ENCODE measurements around the gene NFIB. TPM values are rescaled to one million over a fixed set of nuclear protein-coding genes. Genes with fewer than 3 reads are reported as not detected.

NFIB gene
- total and polyA plus RNA-seq, 8 donors: 8.9 to 65.0 (median 45.7) TPM

DNA sequence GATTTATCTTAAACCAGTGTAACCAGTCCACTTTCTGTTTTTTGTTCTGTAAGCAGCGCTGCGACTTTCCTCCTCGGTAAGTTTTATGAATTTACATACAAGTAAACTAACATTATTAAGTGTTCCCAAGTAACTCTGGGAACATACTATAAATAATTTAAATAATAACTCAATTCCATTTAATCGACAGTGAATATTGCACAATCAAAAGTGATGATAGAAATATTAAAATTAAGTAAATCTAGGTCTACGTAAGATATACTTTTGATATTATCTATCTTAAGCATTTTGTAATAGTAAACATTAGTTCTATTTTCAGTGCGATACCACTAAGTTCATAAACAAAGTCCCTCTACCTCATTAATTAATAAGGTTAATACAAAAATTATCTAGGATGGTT, 7.8 kb downstream of the NFIB start:
- ATAC-seq (no peak), FAIRE-seq (peak; percentile 71), DNase-seq (no peak)
- intact Hi-C loops (cut with DNase I): no loop called here
- peak overlapping the region in 2 of 4 donors; percentile 1 to 98 for H3K27ac ChIP-seq
- TF ChIP-seq, protein P1, sequence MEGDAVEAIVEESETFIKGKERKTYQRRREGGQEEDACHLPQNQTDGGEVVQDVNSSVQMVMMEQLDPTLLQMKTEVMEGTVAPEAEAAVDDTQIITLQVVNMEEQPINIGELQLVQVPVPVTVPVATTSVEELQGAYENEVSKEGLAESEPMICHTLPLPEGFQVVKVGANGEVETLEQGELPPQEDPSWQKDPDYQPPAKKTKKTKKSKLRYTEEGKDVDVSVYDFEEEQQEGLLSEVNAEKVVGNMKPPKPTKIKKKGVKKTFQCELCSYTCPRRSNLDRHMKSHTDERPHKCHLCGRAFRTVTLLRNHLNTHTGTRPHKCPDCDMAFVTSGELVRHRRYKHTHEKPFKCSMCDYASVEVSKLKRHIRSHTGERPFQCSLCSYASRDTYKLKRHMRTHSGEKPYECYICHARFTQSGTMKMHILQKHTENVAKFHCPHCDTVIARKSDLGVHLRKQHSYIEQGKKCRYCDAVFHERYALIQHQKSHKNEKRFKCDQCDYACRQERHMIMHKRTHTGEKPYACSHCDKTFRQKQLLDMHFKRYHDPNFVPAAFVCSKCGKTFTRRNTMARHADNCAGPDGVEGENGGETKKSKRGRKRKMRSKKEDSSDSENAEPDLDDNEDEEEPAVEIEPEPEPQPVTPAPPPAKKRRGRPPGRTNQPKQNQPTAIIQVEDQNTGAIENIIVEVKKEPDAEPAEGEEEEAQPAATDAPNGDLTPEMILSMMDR (IDR thresholded peaks at IDR 0.05): no peak
- H3K27me3 ChIP-seq: no peaks in the 10 kb centered on the region
- H3K4me1 ChIP-seq: peaks cover 24 to 42% (median 42%) of the 10 kb centered on the region in 3 donors
- H3K9me3 ChIP-seq: no peaks in the 10 kb centered on the region
- no peaks in the 10 kb centered on the region for H3K36me3 ChIP-seq
- no peak overlapping the region for H3K4me3 ChIP-seq
- WGBS, 2 donors: 37 to 39% methylated on average over 6 of the region's 6 CpGs

DNA sequence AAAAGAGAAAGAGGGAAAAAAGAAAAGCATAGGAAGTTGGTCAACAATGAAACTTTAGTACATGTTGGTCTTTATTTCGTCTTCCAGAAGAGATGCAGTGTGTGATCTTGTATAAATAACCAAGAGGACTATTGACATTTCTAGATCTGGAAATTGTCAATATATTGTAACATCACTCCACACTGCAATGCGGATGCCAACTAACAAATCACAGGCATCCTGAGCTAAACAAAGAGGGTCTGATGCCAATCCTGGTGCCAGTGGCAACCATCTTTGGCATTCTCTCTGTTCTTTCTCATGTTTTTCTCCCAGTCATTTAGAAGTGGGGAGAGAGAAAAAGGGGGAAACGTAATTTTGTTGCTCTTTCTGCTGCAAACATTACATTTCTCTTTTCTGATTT, 9.7 kb downstream of the NFIB start:
- no peak for FAIRE-seq
- no peak for ATAC-seq
- DNase-seq: no peak
- H3K27me3 ChIP-seq: no peaks in the 10 kb centered on the region
- no peak overlapping the region for H3K4me3 ChIP-seq
- H3K4me1 ChIP-seq: peaks cover 36 to 60% (median 42%) of the 10 kb centered on the region in 3 donors
- H3K36me3 ChIP-seq: no peaks in the 10 kb centered on the region
- intact Hi-C loops (cut with DNase I): no loop called here
- TF ChIP-seq, protein P1 (IDR thresholded peaks at IDR 0.05): no peak
- no peak overlapping the region for H3K27ac ChIP-seq
- WGBS, 2 donors: 83% methylated on average over 3 of the region's 3 CpGs
- no peaks in the 10 kb centered on the region for H3K9me3 ChIP-seq

DNA sequence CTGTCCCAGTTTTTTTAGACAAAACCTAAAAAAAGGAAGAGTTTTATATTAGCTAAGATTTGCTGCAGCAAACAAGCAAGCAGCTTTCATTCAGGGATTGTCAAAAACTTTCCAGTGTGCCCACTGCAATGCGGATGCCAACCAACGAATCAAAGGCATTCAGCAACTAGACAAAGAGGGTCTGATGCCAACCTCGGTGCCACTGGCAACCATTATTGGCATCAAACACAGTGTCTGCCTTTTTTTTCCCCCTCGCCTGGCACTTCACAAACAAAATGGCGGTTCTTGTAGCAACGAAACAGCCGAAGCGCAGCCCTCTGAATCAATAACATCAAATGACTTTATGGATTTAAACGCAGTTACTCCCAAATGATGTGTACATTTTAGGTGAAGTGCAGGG, 10.4 kb downstream of the NFIB start:
- no peak overlapping the region for H3K27ac ChIP-seq
- intact Hi-C loops (cut with DNase I): no loop called here
- 87 to 89% methylated on average over 9 of the region's 9 CpGs for WGBS, 2 donors
- no peaks in the 10 kb centered on the region for H3K27me3 ChIP-seq
- FAIRE-seq (no peak), ATAC-seq (no peak), DNase-seq (no peak)
- TF ChIP-seq, protein P1 (IDR thresholded peaks at IDR 0.05): no peak
- H3K9me3 ChIP-seq: no peaks in the 10 kb centered on the region
- H3K36me3 ChIP-seq: no peaks in the 10 kb centered on the region
- peaks cover 39 to 66% (median 50%) of the 10 kb centered on the region in 3 donors for H3K4me1 ChIP-seq
- no peak overlapping the region for H3K4me3 ChIP-seq

DNA sequence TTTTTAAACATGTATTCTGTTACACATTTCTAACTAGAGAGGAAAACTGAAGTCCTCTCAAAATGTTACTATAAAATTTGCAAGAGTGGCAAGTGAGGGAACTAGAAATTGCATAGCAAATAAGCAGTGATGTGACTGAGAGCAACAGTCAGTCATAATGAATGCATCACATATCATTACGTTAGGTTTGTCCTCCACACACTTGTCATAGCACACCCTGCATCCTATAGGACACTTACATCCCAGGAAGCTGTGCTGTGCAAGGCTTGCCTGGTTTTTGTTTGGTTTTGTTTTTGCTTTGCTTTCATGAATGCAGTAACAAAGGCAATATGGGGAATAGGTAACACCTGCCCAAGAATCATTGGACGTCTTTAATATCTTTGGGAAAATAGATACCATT, 10.8 kb downstream of the NFIB start:
- peak overlapping the region in 1 of 4 donors; percentile 93 for H3K27ac ChIP-seq
- TF ChIP-seq, protein P1 (IDR thresholded peaks at IDR 0.05): no peak
- no peaks in the 10 kb centered on the region for H3K36me3 ChIP-seq
- no peaks in the 10 kb centered on the region for H3K27me3 ChIP-seq
- no peak for FAIRE-seq
- no peaks in the 10 kb centered on the region for H3K9me3 ChIP-seq
- H3K4me1 ChIP-seq: peaks cover 43 to 66% (median 53%) of the 10 kb centered on the region in 3 donors
- 65 to 82% methylated on average over 2 of the region's 2 CpGs for WGBS, 2 donors
- no peak for ATAC-seq
- no peak overlapping the region for H3K4me3 ChIP-seq
- intact Hi-C loops (cut with DNase I): no loop called here
- DNase-seq: no peak

DNA sequence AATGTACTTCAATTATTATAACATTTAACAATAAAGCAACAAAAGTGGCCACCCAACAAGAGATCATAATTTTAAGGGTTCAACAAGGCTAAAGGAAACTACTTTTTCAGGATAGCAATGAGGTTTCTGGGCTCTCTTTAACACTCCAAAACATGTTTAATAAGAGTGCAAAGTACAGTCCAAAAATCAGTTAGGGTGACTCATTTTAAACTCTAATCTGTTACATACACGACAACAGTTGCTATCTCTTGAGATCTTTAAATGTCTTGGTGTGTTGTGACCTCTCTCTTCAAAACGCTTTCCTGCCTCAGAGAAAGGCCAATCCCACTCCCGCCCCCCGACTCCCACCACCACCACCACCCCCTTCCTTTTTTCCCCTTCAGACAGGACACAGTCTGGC, 11.5 kb downstream of the NFIB start:
- H3K9me3 ChIP-seq: no peaks in the 10 kb centered on the region
- H3K4me3 ChIP-seq: no peak overlapping the region
- intact Hi-C loops (cut with DNase I): no loop called here
- WGBS, 2 donors: 11 to 15% methylated on average over 4 of the region's 4 CpGs
- FAIRE-seq: no peak
- peak; percentile 39 to 56 (median 49) for ATAC-seq
- peaks cover 44 to 68% (median 55%) of the 10 kb centered on the region in 3 donors for H3K4me1 ChIP-seq
- TF ChIP-seq, protein P1 (IDR thresholded peaks at IDR 0.05): no peak
- no peak for DNase-seq
- H3K36me3 ChIP-seq: no peaks in the 10 kb centered on the region
- no peaks in the 10 kb centered on the region for H3K27me3 ChIP-seq
- H3K27ac ChIP-seq: peak overlapping the region in 2 of 4 donors; percentile 42 to 93

Data from pancreas (tissue), 10 donors.